GM06990 (cell line): ENCODE measurements around the gene GARIN5A.

Source experiments
- DNase-seq: peaks from one replicate; pipeline ENCODE4 v3.0.0-alpha.2; 2011; ENCODE audit not compliant: insufficient read length; ENCODE audit errors: extremely low read depth
- H3K27me3 ChIP-seq: replicated peaks from 2 replicates; pipeline ENCODE4 v1.6.0; 2011; ENCODE audit warnings: low read length; ENCODE audit not compliant: control insufficient read depth, insufficient read depth
- H3K36me3 ChIP-seq: 2 replicates; pipeline ENCODE4 v1.5.1; 2011; ENCODE audit warnings: low read length; ENCODE audit not compliant: control insufficient read depth, insufficient read depth
- H3K4me3 ChIP-seq: replicated peaks from 2 replicates; pipeline ENCODE4 v1.5.1; 2011; ENCODE audit warnings: low read depth, mild to moderate bottlenecking, control low read depth, low read length
- CTCF ChIP-seq: IDR thresholded peaks from 2 replicates; pipeline ENCODE4 v1.5.1; 2011; ENCODE audit warnings: low read length, control low read depth, mild to moderate bottlenecking, inconsistent platforms; ENCODE audit not compliant: insufficient read depth, poor library complexity, severe bottlenecking

The GARIN5A gene

GRCh38 chr19:50435627-50436026 is 41.0 kb downstream of the GARIN5A start:
- TF ChIP-seq CTCF = no peak
- H3K4me3 ChIP-seq = no peak overlapping the region
- H3K27me3 ChIP-seq = no peaks in the 10 kb centered on the region
- H3K36me3 ChIP-seq = no peaks in the 10 kb centered on the region
- no peak for DNase-seq

- no peak for TF ChIP-seq CTCF
- H3K4me3 ChIP-seq = no peak overlapping the region
- DNase-seq = no peak
- H3K27me3 ChIP-seq = no peaks in the 10 kb centered on the region
- no peaks in the 10 kb centered on the region for H3K36me3 ChIP-seq
Measured at GRCh38 chr19:50435221-50435620, 41.4 kb downstream of the GARIN5A start.

GRCh38 chr19:50434525-50434924 is 42.1 kb downstream of the GARIN5A start:
- Histone ChIP-seq H3K4me3 (no peak overlapping the region), H3K36me3 (no peaks in the 10 kb centered on the region), H3K27me3 (no peaks in the 10 kb centered on the region)
- no peak for DNase-seq
- no peak for TF ChIP-seq CTCF

- no peak for DNase-seq
- Histone ChIP-seq H3K27me3 (no peaks in the 10 kb centered on the region), H3K4me3 (no peak overlapping the region), H3K36me3 (no peaks in the 10 kb centered on the region)
- no peak for TF ChIP-seq CTCF
Measured at GRCh38 chr19:50433201-50434180, 43.2 kb downstream of the GARIN5A start.

GRCh38 chr19:50432221-50433028 is 44.2 kb downstream of the GARIN5A start, which contains the start of gene MYBPC2:
TSS of gene MYBPC2 (plus strand) at chr19:50432892. CDS start at chr19:50432954, 62 bp downstream.
- Histone ChIP-seq H3K27me3 (no peaks in the 10 kb centered on the region), H3K4me3 (peak within 1 kb of the TSS; percentile 56), H3K36me3 (no peaks in the 10 kb centered on the region)
- no peak for DNase-seq
- no peak for TF ChIP-seq CTCF
